Brain microvascular endothelial cell (primary cell): Measurements from ENCODE around the gene SKAP1.
A peak's percentile ranks its signal among the peaks of the same experiment; 100 is the strongest.

Source experiments
- DNase-seq: peaks from one replicate; pipeline ENCODE4 v3.0.0-alpha.2; 2020
- H3K27ac ChIP-seq: fragments of 250-450 bp; sonication (Bioruptor Pico); 2 replicates; pipeline ENCODE4 v1.5.1; 2020; ENCODE audit warnings: mild to moderate bottlenecking, moderate library complexity
- H3K27me3 ChIP-seq: fragments of 250-450 bp; sonication (Bioruptor Pico); replicated peaks from 2 replicates; pipeline ENCODE4 v1.5.1; 2020; ENCODE audit warnings: mild to moderate bottlenecking
- H3K36me3 ChIP-seq: fragments of 250-450 bp; sonication (Bioruptor Pico); replicated peaks from 2 replicates; pipeline ENCODE4 v1.5.1; 2020; ENCODE audit warnings: mild to moderate bottlenecking
- H3K4me3 ChIP-seq: 2 replicates; pipeline ENCODE4 v1.5.1; 2011; ENCODE audit warnings: low read depth, mild to moderate bottlenecking, control low read depth, low read length, moderate library complexity
- in situ Hi-C: cut with HindIII; loops from 2 replicates; pipeline ENCODE4 v1.10.0; 2017; ENCODE audit warnings: low sequenced_read_pairs, low pct_ligation_motif_present
- TF ChIP-seq, protein P1 (sequence below): IDR thresholded peaks from 2 replicates; pipeline ENCODE4 v1.5.1; 2011; ENCODE audit warnings: low read depth, mild to moderate bottlenecking, moderate library complexity, low read length, control low read depth, inconsistent platforms; ENCODE audit errors: missing control alignments

Gene SKAP1

DNA sequence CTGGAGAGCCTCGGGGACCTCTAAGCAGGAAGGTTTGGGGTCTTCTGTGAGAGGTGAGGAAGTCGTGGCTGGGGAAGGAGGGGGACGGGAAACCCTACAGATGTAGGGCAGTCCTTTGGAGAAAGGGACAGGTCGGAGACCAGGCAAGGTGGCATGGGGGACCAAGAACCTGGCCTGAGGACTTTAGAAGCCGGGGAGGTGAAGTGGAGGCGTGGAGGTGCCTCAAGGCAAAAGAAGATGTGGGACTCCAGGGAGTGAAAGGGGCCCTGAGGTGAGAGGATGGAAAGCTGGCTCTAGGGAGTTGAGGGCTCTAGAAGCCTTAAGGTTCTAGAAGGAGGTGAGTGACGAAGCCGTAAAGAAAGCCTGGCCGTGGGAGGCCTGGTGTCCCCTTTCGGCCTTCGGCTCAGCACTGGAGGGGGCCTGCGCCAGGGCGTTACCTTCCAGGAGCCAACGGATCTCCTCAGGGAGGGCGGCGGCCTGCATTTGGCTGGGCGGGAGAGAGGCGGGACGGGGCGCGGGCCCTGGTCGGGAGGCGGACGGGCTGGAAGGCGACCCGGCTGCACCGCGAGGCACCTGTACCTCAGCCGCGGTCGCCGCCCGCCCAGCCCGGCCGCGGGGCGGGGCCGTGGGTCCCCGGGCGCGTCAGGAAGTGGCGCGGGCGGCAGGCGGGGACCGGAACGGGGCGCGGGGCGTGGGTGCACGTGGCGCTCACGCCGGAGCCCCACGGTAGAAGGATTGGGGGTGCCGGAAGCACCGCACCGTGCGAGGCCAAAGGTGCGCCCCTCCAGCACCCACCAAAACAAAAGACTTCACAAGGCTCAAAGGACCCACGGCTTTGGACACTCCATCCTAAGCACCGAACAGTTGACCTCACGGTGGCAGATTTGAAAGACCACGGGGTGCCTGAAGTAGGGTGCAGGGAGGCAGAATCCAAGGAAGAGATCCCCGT is at the start of gene SKAP1:
Gene SKAP1, minus strand, starts transcription at position 577 of the 949 bp plus-strand sequence.
- Histone ChIP-seq H3K36me3 (no peaks in the 10 kb centered on the region), H3K4me3 (peak within 1 kb of the TSS; percentile 15), H3K27me3 (peaks cover 52% of the 10 kb centered on the region), H3K27ac (no peak within 1 kb of the TSS)
- TF ChIP-seq, protein P1, sequence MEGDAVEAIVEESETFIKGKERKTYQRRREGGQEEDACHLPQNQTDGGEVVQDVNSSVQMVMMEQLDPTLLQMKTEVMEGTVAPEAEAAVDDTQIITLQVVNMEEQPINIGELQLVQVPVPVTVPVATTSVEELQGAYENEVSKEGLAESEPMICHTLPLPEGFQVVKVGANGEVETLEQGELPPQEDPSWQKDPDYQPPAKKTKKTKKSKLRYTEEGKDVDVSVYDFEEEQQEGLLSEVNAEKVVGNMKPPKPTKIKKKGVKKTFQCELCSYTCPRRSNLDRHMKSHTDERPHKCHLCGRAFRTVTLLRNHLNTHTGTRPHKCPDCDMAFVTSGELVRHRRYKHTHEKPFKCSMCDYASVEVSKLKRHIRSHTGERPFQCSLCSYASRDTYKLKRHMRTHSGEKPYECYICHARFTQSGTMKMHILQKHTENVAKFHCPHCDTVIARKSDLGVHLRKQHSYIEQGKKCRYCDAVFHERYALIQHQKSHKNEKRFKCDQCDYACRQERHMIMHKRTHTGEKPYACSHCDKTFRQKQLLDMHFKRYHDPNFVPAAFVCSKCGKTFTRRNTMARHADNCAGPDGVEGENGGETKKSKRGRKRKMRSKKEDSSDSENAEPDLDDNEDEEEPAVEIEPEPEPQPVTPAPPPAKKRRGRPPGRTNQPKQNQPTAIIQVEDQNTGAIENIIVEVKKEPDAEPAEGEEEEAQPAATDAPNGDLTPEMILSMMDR: no peak
- DNase-seq: no peak
- in situ Hi-C loops: no loop called here

DNA sequence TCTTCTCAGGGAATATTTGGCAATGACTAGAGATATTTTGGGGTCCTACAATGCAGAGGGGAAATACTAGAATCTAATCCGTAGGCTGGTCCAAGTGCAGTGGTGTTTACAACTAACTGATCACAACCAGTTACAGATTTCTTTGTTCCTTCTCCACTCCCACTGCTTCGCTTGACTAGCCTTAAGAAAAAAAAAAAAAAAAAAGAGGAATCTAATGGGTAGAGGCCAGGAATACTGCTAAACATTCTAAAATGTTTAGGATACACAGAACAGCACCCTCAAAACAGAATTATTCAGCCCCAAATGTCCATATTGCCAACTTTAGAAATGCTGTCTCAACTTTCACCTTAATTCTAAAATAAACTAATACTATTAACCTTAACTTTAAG is 49.0 kb upstream of the SKAP1 start:
- Histone ChIP-seq H3K27me3 (no peaks in the 10 kb centered on the region), H3K27ac (no peak overlapping the region), H3K36me3 (no peaks in the 10 kb centered on the region), H3K4me3 (no peak overlapping the region)
- no peak for DNase-seq
- in situ Hi-C loops: no loop called here
- TF ChIP-seq, protein P1: no peak

DNA sequence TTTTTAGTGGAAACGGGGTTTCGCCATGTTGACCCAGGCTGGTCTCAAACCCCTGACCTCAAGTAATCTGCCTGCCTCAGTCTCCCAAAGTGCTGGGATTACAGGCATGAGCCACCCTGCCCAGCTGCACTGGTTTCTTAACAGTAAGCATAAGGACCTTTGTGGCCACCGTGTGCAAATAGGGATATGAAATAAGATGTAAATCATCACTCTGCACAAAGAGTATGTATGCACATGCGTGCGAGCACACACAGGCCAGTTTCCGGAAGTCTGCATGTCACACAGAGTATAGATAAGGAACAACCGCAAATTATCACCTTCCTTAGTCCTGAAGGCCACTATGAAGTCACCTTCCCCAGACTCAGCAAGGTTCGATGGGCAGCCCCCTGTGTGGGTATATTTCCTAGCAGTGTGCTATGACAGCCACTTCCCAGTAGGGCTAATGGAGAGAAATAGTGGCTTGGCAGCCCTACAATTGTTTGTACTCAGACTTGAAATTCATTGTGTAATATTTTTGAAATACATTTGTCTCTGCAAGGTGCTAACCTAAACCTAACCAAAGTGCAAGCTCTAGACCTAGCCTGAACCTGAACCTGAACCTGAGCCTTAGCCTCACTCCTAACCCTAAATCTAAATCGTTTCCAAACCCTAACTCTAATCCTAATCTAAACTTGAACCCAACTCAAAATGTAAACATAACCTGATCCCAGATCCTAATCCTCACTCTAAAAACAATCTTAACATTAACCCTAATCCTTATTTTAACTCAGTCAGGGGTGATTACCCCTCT is 48.4 kb upstream of the SKAP1 start:
- no peaks in the 10 kb centered on the region for H3K27me3 ChIP-seq
- H3K27ac ChIP-seq: no peak overlapping the region
- in situ Hi-C loops: no loop called here
- no peak overlapping the region for H3K4me3 ChIP-seq
- DNase-seq: no peak
- TF ChIP-seq, protein P1: no peak
- H3K36me3 ChIP-seq: no peaks in the 10 kb centered on the region

DNA sequence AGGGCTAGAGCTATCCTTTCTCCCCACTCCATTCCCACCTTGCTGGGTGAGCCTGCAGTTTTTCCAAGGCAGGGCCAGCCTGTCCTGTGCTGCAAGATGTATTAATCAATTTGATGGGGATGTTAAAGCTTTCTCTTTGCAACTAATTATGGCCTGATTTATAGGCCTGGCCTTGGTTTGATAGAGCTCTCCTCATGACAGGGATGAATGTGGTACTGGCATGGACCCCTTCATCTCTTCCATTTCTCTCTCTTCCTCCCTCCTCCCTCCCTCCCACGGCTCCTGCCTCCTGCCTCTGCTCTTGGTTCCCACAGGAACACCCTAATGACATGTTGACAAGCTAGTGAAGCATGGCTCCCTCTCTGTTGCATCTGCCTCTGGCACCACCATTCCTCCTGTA is 47.2 kb upstream of the SKAP1 start:
- in situ Hi-C loops: no loop called here
- Histone ChIP-seq H3K27ac (no peak overlapping the region), H3K36me3 (no peaks in the 10 kb centered on the region), H3K27me3 (no peaks in the 10 kb centered on the region), H3K4me3 (no peak overlapping the region)
- DNase-seq: no peak
- TF ChIP-seq, protein P1: no peak

DNA sequence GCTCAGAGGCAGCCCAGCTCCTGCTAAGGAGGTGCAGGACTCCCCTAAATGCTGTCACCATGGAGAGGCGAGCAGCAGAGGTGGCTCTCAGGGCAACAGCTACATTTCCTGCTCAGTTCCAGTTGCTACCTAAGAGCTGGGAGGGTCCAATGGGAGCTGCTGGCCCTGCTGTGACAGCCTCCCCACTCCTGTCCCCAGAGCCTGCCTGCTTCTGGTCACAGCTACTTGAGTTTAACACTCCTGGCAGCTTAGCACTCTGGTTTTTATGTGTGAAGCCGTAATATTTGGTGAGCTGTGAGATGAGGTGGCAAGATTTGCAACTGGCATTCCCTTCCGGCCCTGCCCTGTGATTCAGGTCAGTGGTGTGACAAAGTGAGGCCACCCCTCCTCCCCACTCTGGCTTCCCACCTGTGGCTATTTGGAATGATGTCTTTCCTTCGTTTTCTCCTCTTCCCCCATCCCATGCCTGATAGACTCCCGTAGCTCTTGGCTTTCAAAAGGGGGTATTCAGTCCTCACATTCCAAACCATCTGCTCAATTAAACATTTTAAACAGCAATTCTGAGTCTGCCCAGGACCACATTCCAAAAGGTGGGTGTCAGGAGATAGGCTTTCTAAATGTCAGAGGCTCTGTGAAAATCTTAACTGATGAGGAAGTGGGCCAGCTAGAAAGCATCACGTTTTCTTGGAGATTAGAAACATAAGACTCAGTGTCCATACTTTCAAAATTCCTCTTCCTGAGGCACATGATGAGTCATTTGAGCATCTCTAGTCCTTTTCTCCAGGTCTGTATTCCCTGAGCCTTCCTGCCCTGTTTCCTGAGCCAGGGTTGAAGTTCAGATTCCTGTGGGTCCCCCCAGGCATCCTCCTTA is 42.6 kb upstream of the SKAP1 start:
- DNase-seq: peak; percentile 14
- TF ChIP-seq, protein P1: no peak
- H3K27me3 ChIP-seq: no peaks in the 10 kb centered on the region
- no peak overlapping the region for H3K4me3 ChIP-seq
- in situ Hi-C loops: no loop called here
- no peaks in the 10 kb centered on the region for H3K36me3 ChIP-seq
- no peak overlapping the region for H3K27ac ChIP-seq
